GM19351 (cell line): ENCODE measurements around the gene HOXC10.

ENCODE experiments used
- ATAC-seq: cut with Tn5 transposase; IDR thresholded peaks from one replicate; pipeline ENCODE4 v1.9.1; 2021; ENCODE audit warnings: mild to moderate bottlenecking, moderate library complexity; ENCODE audit not compliant: unreplicated experiment

HOXC10 gene

DNA sequence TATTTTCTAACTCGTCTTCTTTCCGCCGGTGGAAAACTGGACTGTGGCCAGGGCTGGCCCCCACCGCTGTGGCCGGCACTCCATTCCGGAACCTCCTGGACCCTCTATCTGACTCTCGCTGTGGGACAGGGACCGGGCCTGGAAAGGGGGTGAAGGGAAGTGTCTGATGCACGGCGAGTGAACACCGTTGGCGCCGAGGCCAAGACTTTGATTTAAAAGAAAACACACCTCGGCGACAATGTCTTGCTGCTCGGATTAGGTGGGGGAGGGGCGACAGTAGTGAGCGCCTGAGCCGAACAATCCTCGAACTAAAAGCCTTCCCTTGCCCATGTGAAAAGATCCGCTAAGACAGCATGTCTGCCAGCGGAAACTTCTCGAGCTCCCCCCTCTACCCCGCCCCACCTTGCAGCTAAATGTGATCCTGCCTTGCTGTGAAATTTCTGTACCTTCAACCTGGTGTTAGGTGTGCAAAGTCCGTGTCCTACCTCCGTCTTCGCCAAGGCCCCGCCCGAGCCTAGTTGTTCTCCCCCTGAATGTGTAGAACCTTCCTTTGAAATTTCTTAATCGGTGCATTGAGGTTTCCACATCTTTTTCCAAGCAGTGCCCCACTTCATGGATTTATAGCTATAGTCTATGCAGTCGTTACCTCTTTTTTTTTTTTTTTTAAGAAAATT lies 9.3 kb upstream of the HOXC10 start:
- no peak for ATAC-seq

DNA sequence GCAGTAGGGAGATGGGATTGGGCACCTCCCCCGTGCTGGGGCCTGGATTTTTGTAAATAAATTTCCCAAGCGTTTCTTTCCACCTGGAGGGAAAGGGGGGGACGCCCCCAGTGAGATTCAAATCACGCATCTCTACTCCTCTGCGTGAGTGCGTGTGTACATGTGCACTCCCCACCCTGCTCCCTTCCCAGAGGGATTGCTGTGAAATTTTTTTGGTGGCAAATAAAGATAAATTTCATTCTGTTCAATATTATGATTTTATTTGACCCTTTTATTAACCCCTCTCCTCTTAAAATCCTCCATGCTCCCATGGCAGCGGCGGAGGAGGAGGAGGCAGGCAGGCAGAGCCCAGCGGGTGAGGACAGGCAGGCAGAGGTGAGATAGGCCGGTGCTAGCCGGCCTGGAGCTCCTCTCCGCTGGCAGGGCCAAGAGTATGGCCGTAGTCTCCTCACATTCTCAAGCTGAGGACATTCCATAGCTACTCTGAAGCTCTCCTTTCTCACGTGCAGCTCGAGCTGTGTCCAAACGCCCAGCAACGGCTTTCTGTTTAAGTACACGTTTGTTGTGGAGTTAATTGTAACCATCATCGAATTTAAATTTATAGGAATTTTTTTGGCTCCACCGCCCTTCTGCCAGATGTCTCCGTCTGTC lies 8.6 kb upstream of the HOXC10 start:
- ATAC-seq, result no peak

DNA sequence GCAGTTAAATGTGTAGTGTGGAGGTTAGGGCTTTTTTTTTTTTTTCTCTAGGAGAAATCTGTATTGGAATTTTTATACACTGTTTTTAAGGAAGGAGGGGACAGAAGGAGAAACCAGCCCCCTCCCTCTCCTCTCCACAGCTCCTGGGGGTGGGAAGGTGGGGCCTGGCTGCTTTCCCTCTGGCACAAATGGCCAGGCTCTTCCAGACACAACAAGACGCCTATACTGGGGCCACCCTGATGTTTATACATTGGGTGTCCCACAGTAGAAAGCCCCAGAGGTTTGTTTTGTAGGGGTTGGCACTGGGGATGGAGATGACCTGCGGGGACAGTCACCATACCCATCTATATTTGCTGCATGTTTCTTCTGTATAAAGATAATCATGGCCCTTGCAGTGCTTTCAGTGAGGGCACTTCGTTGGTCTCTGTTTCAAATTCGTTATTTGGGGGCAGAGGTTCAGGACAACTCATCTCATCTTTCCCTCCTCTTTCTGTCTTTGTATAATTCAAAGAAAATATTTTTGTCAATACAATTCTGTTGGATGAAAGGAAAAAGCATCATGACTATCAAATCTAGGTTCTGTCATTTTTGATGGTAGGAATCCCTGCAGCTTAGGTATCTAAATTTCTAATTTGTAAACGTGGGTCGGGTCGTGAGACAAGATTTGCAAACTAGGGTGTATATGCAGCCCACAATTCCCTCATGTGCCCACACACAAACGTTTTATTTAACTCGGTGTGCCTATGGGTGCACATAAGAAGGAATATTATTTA lies 7.9 kb upstream of the HOXC10 start:
- ATAC-seq, result no peak

DNA sequence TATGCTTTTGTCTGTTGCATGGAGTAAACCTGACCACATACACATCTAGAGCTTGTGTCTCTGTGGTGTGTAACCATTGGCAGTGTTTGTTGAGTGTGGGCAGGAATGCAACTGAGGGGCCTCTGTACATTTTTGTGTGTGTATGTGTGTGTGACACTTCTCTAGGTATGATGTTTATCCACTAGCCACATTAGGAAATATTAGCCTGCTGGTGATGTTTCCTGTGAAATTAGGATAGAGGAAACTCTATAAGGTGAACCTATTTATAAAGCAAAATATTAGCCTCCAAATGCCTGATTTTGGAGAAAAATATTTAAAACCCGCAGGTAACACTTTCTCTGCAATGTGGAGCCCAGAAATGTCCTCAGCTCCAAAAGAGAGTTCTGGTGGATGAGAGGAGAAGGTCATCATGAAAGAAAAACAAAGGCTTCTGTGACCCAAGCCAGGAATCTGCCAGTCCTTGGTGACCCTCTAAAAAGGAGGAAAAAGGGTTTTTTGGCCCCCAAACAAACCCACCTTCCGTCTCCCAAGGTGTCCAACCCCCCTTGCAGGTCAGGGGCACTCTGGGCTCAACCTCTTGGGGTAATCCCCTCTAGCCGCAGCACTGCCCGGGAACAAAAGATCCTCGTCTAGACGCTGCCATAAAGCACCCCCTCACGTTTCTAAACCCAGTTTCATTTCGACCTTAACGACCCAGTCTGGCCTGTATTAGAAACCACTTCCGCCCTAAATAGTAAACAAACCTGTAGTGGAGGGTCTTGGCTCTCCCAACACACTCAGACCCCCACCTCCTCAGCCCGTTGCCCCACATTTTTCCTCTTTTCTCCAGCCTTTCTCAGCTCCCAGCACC lies 7.1 kb upstream of the HOXC10 start:
- no peak for ATAC-seq

DNA sequence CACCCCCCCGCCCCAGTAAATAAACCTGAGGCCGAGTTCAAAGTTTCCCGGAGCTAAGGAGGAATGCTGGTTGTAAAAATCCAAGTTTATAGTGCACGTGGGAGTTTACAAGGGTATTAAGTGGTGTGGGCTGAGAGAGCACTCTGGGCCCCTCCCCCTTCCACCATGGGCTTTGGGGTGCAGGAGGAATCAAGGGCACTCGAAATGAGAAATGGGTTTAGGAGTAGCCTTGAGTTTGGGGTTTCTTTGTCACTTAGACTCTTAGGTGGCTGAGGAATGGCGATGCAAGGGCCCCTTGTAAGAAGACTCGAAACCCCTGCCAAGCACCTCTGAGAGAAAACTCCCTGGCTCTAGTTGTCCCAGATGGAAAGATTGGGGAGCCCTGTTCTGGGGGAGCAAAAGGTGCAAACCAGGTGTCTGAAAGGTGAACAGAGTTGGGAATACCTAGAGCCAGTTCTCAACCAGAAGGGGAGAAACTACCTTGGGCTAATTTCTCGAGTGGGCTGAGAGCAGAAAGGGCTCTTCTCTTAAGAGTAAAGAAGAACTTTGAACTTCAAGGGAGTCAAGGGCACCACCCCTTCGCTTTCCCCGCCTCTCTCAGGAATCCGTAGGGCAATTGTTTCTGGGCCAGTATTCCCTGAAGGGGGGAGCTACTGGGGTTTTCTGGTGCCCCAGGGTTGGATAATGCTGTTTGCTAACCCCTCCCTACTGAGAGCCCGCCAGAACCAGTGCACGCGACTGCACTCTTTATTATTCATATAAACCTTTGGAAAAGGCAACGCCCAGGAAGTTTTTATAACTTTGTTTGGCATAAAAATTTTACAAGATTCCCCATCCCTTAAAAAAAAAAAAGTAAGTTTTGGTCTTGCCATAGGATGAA lies 6.2 kb upstream of the HOXC10 start:
- no peak for ATAC-seq

DNA sequence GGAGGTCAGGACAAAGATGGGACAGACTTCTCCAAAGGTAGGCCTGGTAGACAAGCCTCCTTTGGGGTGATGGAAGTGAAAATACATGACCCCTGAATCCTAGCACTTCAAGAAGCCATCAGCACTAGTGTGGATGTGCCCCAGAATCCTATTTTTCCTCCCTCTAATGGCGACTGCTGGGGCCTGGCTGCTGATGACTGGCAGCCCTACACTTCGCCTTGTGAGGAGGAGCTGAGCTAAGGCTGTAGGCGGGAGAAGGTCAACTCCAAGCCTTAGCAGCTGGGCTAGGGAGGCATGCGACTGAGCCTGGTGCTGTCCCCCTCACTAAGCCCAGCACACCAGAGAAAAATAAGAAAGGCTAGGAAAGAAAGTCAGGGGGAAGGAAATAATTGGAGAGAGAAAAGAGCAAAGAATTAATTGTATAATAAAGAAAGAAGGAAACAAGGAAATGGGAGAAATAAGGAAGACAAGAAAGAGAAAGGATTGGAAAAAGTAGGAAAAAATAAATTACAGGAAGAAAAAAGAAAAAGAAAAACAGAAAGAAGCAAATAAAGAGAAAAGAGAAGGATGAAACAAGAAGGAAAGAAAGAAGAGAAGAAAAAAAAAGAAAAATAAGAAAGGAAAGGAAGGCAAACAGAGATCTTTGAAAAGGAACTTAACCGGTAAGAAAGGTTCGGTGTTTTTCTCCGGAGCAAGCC lies 4.7 kb upstream of the HOXC10 start:
- no peak for ATAC-seq

DNA sequence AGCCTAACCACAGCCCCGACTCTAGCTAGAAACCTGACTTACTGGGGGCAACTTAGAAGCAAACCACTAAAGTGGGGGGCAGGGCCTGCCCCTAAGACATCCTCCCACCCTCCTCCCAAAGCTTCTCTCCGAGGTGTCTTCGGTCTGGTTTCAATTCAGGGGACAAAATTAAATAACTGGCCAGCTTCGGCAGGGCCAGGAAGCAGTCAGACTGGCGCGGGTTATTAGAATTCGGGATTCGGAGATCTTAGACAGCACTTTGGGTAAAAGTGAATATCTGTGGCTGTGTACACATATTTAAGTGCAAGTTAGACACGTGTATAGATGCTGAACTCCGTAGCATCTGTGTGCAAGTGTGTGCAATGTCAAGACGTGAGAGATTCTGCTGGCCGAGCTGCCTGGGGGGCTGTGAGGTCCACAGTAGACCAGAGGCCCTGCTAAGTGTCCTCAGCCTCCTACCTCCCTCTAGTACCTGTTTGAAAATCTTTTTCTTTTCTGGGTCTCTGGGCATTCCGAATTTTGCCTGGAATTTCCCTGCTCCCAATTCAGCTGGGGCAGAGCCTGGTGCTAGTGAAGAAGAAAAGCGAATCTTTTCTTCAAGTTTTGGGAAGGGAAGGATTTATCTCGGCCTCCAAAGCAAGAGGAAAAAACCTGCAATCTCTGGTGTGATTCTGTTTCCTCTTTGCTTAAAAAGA lies 4.0 kb upstream of the HOXC10 start:
- ATAC-seq, result no peak

DNA sequence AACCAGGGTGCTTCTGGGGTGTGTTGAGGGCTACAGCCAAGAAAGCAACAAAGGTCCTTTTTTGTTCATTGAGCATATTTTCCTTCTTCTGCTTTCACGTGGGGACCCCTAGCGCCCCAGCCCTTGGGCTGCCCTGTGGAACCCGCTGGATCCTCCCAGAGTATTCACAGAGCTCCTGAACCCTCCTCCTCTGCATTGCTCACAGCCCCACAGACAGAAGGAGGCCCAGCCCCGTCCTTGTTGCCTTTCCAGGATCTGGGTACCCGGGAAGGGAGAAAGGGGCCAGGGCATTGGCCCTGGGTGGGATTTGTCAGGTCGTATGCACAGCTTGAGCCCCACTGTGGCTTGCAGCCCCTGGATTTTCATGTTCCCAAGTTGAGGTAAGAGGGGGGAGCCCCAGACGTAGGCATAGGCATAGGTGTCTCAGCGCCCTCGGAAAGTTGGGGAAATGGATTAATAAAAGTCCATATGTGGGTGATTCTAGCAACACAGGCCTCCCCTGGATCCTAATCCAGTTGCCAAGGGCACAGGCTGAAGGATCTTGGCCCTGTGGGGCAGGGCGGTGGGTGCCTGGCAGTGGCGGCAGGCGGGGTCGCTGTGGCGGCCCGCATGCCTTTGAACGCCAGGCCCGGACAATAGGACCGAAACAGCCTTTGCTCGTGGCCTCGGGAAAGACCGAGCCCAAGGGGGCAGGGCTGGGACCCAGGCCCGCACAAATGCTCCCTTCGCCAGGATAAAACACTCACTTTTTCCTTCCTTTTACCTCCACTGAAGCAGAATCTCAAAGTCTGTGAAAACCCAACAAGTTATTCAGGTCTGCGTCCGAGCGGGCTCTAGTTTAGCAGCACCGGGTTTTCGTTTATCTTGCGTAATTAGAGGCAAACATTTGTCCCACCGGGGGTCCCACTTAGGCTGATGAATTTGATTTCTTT lies 3.0 kb upstream of the HOXC10 start:
- no peak for ATAC-seq

DNA sequence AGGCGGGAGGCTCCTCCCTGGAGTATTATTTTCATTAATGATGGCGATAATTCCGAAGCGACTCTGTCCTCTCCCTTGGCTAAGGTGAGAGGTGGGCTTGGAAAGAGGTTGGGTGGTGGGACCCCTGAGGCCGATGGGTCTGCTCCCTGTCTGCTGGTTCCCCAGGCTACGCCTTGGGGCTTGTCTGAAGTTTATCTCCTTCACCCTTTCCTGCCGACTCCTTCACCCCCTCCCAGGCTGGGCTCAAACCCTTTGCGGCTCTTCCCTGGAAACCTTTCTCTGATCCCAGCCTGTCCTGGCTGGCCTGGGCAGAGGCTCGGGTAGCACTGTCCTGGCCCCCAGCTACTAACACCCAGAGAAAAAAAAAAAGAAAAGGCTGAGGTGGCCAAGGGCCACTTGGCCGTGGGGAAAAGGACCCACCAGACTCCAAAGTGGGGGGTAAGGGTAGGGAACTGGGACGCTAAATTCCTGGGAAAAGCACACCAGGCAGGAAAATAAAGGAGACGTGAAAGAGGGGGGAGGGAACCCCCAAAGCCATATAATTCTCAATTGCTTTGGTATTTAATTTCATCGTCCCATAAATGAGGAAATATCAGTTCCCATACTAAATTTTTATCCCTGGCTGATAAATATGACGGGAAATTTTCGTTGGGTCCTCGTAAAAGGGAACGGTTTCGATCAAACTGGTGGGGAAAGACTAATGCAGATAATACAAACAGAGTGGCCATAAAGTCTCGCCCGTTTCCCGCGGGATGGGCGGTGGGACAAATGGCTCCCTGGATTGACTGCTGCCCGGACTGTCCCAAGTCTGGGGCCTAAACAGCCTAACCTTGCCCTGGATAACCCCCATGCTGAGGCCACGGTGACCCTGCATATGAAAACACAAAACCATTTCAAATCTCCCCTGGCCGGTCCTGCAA lies 2.0 kb upstream of the HOXC10 start:
- no peak for ATAC-seq

DNA sequence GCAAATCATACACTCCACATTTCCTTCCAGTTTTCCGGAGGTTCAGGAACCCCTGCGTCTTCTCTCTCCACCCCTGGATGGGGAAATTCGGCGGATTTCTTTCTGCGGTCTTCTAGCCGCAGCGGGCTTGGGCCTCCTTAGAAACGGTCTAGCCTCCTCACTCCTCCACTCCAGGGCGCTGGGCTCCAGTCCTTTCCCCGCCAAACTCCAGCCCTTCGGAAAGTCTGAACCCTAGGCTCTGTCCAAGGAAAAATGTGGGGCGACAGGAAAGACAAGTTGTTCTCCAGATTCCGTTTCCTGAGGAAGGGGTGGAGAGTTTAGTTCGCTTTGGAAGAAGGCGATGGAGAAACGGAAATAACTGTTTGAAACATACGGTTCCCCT lies 1.4 kb upstream of the HOXC10 start:
- ATAC-seq, result no peak

DNA sequence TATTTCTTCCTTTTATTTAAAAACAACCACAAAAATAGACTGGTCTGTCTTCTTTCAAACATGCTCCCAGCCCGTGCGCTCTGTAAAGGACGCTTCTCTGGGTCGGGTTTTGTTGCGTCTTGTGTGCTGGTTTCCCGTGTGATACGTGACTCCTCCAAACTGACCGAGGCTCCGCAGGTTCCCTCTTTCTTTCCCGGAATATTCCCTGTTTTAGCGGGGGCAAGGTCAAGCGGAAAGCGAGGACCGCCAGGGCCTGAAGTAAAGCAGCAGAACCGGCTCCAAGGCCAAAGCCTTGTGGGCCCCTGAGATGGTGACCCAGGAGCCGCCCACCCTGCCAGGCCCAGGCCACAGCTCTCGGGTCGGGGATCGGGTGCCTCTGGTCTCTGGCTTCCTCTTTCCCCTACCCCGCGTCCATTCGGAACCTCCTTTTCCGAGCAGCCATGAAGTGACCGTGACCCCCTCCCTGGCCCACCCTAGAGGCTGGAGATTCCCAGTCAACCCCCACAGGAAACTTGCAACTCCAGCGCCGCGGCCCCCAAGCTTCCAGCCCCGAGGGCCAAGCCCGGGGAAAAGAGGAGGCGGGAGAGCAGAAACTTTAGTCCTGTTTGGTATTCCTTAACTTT lies 885 bp upstream of the HOXC10 start:
- no peak for ATAC-seq

DNA sequence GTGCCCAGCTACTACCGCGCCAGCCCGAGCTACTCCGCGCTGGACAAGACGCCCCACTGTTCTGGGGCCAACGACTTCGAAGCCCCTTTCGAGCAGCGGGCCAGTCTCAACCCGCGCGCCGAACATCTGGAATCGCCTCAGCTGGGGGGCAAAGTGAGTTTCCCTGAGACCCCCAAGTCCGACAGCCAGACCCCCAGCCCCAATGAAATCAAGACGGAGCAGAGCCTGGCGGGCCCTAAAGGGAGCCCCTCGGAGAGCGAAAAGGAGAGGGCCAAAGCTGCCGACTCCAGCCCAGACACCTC lies 697 bp downstream of the HOXC10 start:
- ATAC-seq, result no peak

DNA sequence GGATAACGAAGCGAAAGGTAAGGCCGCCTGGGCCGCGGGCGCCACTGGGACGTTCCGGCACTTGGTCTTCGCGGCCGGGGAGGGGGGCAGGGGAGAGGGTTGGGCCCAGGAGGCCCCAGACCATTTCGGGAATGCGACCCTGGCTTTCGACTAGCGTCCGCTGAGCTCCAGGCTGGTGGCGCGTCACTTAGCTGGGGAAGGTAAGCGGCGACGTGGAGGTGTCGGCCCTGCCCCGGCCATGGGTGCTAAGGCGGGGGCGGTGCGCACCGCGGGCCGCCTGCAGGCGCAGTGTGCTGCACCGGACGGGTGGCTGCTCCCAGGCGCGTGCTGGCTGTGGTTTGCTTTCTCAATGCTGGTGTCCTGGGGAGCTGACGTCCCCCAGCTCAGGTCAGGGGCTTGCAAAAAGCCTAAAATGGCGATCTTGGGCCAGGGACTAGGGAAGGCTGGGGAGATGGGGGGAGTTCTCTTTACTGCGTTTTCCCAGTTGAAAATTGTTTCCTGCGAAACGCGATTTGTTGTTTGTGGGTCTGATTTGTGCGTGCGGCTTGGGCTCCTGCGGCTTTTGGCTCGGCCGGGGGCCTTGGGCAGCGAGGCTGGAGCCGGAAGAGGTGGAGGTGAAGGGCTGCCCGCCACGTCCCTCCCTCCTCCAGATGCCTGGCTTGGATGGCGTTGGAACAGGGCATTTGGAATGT lies 1.2 kb downstream of the HOXC10 start:
- no peak for ATAC-seq

DNA sequence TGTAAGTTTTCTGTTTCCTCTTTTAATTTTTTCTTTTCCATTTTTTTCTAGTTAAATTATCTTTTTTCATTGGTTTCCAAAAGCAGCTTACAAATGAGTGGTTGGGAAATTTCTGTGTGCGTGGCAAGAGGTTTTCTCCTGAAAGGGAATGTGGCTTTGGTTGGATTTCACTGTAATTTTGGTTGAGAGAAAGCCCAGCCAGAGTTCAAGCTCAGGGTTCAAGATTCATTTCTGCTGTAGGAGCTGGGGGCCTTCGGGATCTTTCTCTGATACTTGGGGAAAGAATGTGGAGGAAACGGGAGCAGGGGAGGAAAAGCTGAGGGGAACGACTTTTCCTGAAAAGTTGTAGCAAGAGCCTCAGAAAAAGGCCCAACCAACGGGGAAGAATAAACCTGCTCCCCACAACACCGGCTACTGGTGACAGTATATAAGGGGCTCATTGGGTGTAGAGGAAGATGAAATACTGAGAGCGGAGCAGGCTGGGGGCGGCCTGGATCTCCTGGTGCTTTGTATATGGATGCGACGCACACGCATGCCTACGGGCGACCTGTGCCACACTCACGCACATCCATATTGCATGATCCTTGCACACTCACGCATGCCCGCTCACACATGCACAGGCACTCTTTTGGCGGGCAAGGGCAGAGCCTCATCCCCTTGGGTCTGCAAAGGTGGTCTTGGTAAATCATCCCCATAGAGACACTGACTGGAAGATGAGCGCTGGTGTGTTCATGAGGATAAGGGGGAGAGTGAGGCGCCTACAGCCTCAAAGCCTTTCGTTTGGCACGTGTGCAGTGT lies 1.9 kb downstream of the HOXC10 start:
- no peak for ATAC-seq

DNA sequence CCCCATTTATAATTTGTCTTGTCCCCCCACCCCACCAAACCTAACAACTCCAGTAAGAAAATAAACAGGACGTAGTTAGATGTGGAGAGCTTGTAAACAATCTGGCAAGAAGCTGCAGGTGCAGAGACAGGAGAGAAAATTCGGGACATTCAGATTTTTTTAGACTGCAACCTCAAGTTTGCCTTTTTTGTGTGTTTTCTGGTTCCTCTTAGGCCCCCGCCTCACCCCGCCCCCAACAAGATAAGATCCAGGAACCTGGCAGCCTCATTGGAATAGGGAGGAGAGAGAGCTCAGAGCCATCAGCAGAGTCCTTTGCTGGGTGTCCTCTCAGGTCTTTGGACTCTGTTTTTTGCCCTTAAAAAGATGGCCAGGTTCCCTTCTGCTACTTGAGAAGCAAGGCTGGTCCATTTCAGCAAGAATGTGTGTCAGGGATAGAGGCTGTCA lies 2.9 kb downstream of the HOXC10 start:
- no peak for ATAC-seq
